Measurements from ENCODE around the gene CFDP1. TPM values are rescaled to one million over a fixed set of nuclear protein-coding genes. Genes with fewer than 3 reads are reported as not detected.
"Not testable (repeated sequence)": the region's sequence is repeated elsewhere in the genome, so short reads cannot be mapped to it uniquely, and the experiment has no call there.

The CFDP1 gene
- total RNA-seq, 2 experiments from 2014 or later, result 35.1 to 36.2 TPM

DNA sequence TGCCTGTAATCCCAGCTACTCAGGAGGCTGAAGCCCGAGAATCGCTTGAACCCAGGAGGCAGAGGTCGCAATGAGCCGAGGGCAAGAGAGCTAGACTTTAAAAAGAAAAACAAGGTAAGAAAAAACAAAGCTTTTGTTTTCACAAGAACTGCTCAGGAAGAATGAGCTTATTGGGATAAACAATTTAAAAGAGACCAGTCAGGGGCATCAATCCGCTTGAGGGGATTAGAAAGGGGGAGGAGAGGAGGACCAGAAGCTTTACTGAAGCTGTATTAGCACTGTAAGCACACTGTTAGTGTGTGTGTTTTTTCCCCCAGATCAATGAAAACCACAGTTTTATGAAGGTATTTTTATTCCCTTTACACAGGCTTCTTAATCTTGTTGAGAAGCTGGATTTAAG, 22.4 kb upstream of the CFDP1 start:
- H3K4me3 Mint-ChIP-seq, result no peak overlapping the region
- ChIA-PET POLR2A (interaction anchor here (1.1 kb wide), 1 partner anchor 8 kb away, joined by 6 read pairs; the partner anchor contains the start of gene TMEM170A), CTCF (interaction anchor here (0.6 to 1.9 kb wide), 4 partner anchors 10 to 22 kb away, joined by 3 to 10 read pairs (median 4); partner anchors contain the start of genes CFDP1 and TMEM170A)
- H3K36me3 Mint-ChIP-seq (ENCODE audit: low read depth), result peaks cover 16% of the 10 kb centered on the region
- H3K4me1 Mint-ChIP-seq, result peaks cover 12% of the 10 kb centered on the region
- no peak for DNase-seq
- no peaks in the 10 kb centered on the region for H3K9me3 Mint-ChIP-seq
- H3K27ac Mint-ChIP-seq, result no peak overlapping the region
- H3K27me3 Mint-ChIP-seq, result no peaks in the 10 kb centered on the region

DNA sequence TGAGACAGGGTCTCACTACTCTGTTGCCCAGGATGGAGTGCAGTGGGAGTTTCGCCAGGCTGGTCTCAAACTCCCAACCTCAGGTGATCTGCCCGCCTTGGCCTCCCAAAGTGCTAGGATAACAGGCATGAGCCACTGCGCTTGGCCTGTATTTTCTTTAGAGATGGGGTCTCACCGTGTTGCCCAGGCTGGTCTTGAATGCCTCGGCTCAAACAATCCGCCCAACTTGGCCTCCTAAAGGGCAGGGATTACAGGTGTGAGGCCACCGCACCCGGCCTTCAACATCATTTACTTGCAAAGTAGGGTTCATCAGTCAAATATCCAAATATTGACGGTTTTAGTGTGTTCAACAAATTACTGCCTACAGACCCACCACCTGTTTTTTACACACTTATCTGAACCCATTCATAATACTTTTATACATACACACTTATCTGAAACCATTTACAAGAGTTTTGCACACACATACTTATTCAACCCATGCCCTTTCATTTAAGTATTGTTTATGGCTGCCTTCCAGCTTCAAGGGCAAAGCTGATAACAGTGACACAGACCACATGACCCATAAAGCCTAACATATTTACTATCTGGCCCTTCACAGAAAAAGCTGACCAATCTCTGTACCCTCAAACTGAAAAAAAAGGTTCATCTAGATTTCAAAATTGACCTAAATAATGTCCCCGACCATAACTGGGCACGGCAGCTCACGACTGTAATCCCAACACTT, 19.3 kb upstream of the CFDP1 start:
- CTCF ChIA-PET, result no interaction called here
- POLR2A ChIA-PET, result interaction anchor here (1.3 kb wide), 1 partner anchor 19 kb away, joined by 5 read pairs; the partner anchor contains the start of gene CFDP1
- H3K4me1 Mint-ChIP-seq, result peaks cover 3% of the 10 kb centered on the region
- H3K4me3 Mint-ChIP-seq, result no peak overlapping the region
- H3K27ac Mint-ChIP-seq, result no peak overlapping the region
- H3K9me3 Mint-ChIP-seq, result no peaks in the 10 kb centered on the region
- H3K27me3 Mint-ChIP-seq, result no peaks in the 10 kb centered on the region
- DNase-seq, result no peak
- H3K36me3 Mint-ChIP-seq (ENCODE audit: low read depth), result peaks cover 19% of the 10 kb centered on the region

DNA sequence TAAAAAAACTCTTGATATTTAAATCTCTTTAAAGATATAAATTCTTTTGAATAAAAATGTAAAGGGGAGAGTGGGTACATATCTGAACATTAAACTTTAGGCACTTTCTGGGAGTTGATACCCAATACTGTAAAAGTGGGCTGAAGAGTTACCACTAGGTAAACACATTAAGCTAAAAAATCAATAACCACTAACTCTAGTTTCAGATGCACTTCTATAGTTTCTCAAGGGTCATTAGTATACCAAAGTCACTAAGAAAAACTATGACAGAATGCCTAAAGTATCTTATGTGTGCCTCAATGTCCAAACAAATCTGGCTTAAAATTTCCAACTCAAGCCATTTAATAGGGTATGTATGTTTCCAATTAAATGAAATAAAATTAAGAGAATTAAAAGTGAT, 13.1 kb upstream of the CFDP1 start:
- Mint-ChIP-seq H3K36me3 (ENCODE audit: low read depth) (peaks cover 28% of the 10 kb centered on the region), H3K27me3 (no peaks in the 10 kb centered on the region)

DNA sequence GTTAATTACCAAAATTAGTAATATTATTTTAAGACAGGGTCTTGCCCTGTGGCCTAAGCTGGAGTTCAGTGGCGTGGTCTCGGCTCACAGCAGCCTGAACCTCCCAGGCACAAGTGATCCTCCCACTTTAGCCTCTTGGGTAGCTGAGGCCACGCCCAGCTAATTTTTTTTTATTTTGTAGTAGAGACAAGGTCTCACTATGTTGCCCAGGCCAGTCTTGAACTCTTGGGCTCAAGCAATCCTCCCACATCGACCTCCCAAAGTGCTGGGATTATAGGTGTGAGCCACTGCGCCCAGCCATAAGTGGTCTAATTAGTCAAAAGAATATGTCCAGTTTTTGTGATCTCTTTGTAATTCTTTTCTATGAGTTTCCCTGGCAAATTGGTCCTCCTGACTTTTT, 12.0 kb upstream of the CFDP1 start:
- ChIA-PET POLR2A (interaction anchor here (0.8 to 2.3 kb wide), 4 partner anchors 12 to 582 kb away, joined by 3 to 9 read pairs (median 3); partner anchors contain the start of genes CFDP1, KARS1 and TERF2IP), CTCF (interaction anchor here (0.9 to 2.1 kb wide), 4 partner anchors 12 to 71 kb away, joined by 3 to 5 read pairs (median 4); partner anchors contain the start of genes CFDP1 and TMEM170A)
- H3K4me3 Mint-ChIP-seq, result no peak overlapping the region

More for the DNA sequence above, 13.1 kb upstream of the CFDP1 start:
- Mint-ChIP-seq H3K27ac (no peak overlapping the region), H3K4me1 (no peaks in the 10 kb centered on the region), H3K4me3 (no peak overlapping the region), H3K9me3 (no peaks in the 10 kb centered on the region)
- ChIA-PET CTCF (interaction anchor here (0.5 to 1.2 kb wide), 4 partner anchors 13 to 204 kb away, joined by 3 to 5 read pairs (median 3); partner anchors contain the start of gene CFDP1), POLR2A (no interaction called here)
- DNase-seq, result no peak

DNA sequence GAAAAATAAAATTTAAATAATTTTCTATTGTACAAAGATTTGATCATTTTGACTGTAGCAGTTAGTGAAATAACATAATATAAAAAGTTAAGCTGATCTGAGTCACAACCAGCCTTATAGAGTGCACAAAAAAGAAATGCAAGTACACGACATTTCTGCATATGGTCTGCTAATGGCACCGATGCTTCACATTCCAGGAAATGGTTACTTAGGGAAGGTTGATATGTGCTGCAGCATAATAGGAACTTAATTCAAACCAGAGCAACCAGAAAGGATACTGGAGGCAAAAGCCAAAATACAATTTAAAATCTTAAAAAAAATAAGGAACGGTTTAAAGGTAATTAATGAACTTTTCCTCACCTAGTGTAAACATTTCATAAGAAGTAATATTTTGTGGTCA, 10.0 kb upstream of the CFDP1 start:
- H3K36me3 Mint-ChIP-seq (ENCODE audit: low read depth), result peaks cover 14% of the 10 kb centered on the region
- H3K4me3 Mint-ChIP-seq, result no peak overlapping the region
- DNase-seq, result no peak
- H3K27me3 Mint-ChIP-seq, result no peaks in the 10 kb centered on the region
- CTCF ChIA-PET, result no interaction called here
- POLR2A ChIA-PET, result interaction anchor here (2.3 kb wide), 1 partner anchor 10 kb away, joined by 9 read pairs; the partner anchor contains the start of gene CFDP1
- no peak overlapping the region for H3K27ac Mint-ChIP-seq
- H3K4me1 Mint-ChIP-seq, result no peaks in the 10 kb centered on the region
- H3K9me3 Mint-ChIP-seq, result no peaks in the 10 kb centered on the region

More for the DNA sequence above, 12.0 kb upstream of the CFDP1 start:
- H3K9me3 Mint-ChIP-seq, result no peaks in the 10 kb centered on the region
- H3K36me3 Mint-ChIP-seq (ENCODE audit: low read depth), result peaks cover 21% of the 10 kb centered on the region
- no peaks in the 10 kb centered on the region for H3K4me1 Mint-ChIP-seq
- DNase-seq, result no peak
- no peak overlapping the region for H3K27ac Mint-ChIP-seq
- no peaks in the 10 kb centered on the region for H3K27me3 Mint-ChIP-seq

DNA sequence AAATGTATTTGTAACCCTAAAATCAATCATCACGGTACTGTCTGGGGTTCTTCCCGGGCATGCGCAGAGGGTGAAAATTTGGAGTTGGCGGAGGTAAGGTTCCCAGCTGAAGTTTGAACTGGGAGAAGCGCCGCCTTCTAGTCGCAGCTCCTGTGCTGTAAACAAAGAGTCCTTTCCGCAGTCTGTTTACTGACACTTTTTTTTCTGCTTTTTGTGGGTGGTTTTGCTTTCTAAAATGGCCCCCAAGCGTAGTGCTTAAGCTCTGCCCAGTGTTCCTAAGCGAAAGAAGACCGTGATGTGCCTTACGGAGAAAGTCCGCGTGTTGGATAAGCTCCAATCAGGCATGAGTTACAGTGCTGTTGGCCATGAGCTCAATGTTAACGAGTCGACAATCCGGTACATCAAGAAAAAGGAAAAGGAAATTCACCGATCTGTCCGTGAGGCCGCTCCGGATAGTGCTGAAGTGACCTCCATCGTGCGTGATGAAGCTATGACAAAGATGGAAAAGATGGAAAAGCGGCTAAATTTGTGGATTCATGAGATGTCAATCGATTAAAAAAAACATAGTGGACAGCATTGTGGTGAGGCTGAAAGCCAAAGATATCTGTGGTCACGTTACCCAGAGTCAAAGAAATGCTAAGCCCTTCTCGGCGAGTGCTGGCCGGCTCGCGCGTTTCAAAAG, 570 bp upstream of the CFDP1 start:
- DNase-seq, result no peak
- no peaks in the 10 kb centered on the region for H3K27me3 Mint-ChIP-seq
- H3K36me3 Mint-ChIP-seq (ENCODE audit: low read depth), result peaks cover 10% of the 10 kb centered on the region
- peak overlapping the region; percentile 81 for H3K4me3 Mint-ChIP-seq
- POLR2A ChIA-PET, result interaction anchor here (1.0 to 2.5 kb wide), 19 partner anchors 8 to 768 kb away, joined by 3 to 36 read pairs (median 5); partner anchors contain the start of genes ADAT1, GABARAPL2, KARS1 and RFWD3
- CTCF ChIA-PET, result interaction anchor here (0.7 to 3.6 kb wide), 13 partner anchors 11 to 766 kb away, joined by 3 to 50 read pairs (median 4); partner anchors contain the start of genes ADAT1 and TMEM170A
- H3K9me3 Mint-ChIP-seq, result no peaks in the 10 kb centered on the region
- H3K27ac Mint-ChIP-seq, result peak overlapping the region; percentile 93
- H3K4me1 Mint-ChIP-seq, result peaks cover 33% of the 10 kb centered on the region

DNA sequence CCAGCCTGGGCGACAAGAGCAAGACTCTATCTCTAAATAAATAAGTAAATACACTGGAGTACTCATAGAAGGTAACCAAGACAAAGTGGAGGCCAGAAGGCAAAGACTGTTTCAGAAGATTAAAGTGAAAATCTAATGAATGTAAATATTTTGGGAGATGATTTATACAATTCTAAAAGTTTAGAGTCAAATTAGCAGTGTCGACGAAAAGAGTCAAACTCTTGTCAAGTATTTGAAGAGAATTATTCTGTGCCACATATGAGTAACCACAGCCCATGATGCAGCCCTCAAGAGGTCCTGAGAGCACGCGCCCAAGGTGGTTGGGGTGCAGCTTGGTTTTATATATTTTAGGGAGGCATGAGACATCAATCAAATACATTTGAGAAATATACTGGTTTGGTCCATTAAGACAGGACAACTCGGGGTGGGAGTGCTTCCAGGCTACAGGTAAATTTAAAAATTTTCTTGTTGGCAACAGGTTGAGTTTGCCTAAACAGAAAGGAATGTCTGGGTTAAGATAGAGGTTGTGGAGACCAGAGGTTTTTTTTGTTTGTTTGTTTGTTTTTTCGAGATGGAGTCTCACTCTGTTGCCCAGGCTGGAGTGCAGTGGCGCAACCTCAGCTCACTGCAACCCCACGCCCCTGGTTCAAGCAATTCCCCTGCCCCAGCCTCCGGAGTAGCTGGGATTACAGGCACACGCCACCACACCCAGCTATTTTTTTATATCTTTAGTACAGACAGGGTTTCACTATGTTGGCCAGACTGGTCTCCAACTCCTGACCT, 3.5 kb downstream of the CFDP1 start:
- DNase-seq, result no peak
- no peak overlapping the region for H3K27ac Mint-ChIP-seq
- POLR2A ChIA-PET, result no interaction called here
- H3K4me1 Mint-ChIP-seq, result peaks cover 31% of the 10 kb centered on the region
- CTCF ChIA-PET, result no interaction called here
- H3K27me3 Mint-ChIP-seq, result no peaks in the 10 kb centered on the region
- peaks cover 13% of the 10 kb centered on the region for H3K36me3 Mint-ChIP-seq (ENCODE audit: low read depth)
- H3K4me3 Mint-ChIP-seq, result no peak overlapping the region
- H3K9me3 Mint-ChIP-seq, result no peaks in the 10 kb centered on the region

DNA sequence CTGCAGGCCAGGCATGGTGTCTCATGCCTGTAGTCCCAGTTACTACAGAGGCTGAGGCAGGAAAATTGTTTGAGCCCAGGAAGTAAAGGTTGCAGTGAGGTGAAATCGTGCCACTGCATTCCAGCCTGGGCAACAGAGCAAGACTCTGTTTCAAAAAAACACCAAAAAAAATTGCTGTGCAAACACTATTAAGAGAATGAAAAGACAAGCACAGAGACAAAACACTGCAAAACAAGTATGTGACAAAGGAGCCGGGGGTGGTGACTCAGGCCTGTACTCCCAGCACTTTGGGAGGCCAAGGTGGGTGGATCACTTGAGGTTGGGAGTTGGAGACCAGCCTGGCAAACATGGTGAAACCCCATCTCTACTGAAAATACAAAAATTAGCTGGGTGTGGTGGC, 6.8 kb downstream of the CFDP1 start:
- peaks cover 16% of the 10 kb centered on the region for H3K4me1 Mint-ChIP-seq
- H3K36me3 Mint-ChIP-seq (ENCODE audit: low read depth); H3K27ac Mint-ChIP-seq; CTCF ChIA-PET; H3K4me3 Mint-ChIP-seq; H3K27me3 Mint-ChIP-seq; POLR2A ChIA-PET; H3K9me3 Mint-ChIP-seq; DNase-seq: not testable (repeated sequence)

DNA sequence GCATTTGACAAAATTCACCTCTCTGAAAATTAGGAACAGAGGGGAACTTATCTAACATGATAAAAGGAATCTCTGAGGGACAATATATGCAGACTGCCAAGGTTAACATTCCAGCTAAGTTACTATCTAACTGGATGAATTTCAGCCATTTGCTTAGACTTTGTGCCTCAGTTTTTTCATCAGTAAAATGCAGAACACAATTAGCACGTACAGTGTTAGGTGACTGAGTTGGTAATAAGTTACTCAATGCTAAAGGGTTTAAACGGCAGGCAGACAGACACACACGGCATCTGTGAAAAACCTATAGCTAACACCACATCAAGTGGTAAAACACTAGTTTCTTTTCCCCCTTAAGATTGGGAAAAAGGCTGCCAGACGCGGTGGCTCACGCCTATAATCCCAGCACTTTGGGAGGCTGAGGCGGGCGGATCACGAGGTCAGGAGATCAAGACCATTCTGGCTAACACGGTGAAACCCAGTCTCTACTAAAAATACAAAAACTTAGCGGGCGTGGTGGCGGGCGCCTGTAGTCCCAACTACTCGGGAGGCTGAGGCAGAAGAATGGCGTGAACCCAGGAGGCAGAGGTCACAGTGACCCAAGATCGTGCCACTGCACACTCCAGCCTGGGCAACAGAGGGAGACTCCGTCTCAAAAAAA, 9.1 kb downstream of the CFDP1 start:
- H3K27ac Mint-ChIP-seq; H3K27me3 Mint-ChIP-seq; H3K9me3 Mint-ChIP-seq; CTCF ChIA-PET; DNase-seq; H3K4me3 Mint-ChIP-seq; POLR2A ChIA-PET; H3K36me3 Mint-ChIP-seq (ENCODE audit: low read depth): not testable (repeated sequence)
- H3K4me1 Mint-ChIP-seq, result peaks cover 16% of the 10 kb centered on the region

DNA sequence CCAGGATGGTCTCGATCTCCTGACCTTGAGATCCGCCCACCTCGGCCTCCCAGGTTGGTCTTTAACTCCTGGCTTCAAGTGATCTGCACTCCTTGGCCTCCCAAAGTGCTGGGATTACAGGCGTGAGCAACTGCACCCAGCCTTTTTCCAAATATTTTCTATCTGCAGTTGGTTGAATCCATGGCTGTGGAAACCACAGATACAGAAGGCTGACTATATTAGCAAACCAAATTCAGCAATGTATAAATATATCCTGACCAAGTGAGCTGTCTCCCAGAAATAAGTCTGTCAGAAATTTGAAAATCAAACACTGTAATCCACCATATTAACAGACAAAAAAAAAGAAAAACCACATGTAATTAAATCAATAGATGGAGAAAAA, 9.6 kb downstream of the CFDP1 start:
- Mint-ChIP-seq H3K4me1 (peaks cover 16% of the 10 kb centered on the region), H3K27me3 (no peaks in the 10 kb centered on the region), H3K4me3 (no peak overlapping the region), H3K36me3 (ENCODE audit: low read depth) (peaks cover 2% of the 10 kb centered on the region), H3K27ac (no peak overlapping the region), H3K9me3 (no peaks in the 10 kb centered on the region)
- ChIA-PET CTCF (no interaction called here), POLR2A (no interaction called here)
- DNase-seq, result no peak

DNA sequence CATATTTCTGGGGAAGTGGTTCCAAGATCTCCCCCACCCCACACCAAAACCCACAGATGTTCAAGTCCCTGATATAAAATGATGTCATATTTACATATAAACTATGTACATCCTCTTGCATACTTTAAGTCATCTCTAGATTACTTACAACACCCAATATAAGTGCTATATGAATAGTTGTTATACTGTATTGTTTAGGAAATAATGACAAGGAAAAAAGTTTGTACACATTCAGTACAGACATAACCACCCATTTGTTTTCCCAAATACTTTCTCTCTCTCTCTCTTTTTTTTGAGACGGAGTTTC, 11.5 kb downstream of the CFDP1 start:
- H3K27me3 Mint-ChIP-seq, result no peaks in the 10 kb centered on the region
- H3K4me3 Mint-ChIP-seq, result no peak overlapping the region
- no peak overlapping the region for H3K27ac Mint-ChIP-seq
- ChIA-PET CTCF (interaction anchor here (1.0 kb wide), 1 partner anchor 34 kb away, joined by 3 read pairs; no protein-coding TSS in a partner anchor), POLR2A (interaction anchor here (1.8 kb wide), 1 partner anchor 11 kb away, joined by 8 read pairs; the partner anchor contains the start of gene CFDP1)
- H3K9me3 Mint-ChIP-seq, result no peaks in the 10 kb centered on the region
- no peaks in the 10 kb centered on the region for H3K36me3 Mint-ChIP-seq (ENCODE audit: low read depth)
- H3K4me1 Mint-ChIP-seq, result peaks cover 15% of the 10 kb centered on the region
- DNase-seq, result no peak

DNA sequence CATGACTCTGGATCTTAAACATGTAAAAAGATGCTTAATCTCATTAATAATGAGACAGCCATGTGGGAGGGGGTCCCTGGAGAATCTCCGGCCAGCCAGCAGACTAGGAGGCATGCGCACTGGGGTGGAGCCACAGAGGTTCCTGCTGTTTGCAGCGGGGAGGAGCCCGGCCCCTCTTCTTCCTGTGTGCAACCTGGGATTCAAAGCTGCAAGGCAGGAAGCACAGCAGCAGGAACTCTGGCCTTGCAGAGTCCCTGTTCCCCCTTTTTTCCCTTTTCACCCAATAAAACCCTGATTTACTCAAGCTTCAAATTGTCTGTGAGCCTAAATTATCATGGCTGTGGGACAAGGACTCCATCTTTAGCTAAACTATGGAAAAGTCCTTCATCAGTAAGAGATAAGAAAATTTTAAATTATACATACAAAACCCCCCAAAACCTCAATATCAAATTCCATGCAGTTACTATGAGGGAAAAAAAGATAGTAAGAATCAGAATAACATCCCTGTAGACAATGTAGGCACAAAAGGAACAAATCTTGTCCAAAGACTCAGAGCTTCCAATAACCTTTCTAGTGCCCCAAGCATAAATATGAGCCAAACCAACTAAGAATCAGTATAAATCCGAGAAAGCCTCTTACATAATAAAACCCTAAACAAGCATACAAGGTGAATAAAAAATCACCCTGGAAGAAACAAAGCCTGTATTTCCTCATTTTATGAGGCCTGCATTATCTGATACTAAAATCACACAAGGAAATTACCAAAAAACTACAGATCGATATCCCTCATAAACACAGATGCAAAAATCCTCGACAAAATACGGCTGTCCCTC, 12.1 kb downstream of the CFDP1 start:
- Mint-ChIP-seq H3K9me3 (no peaks in the 10 kb centered on the region), H3K4me3 (no peak overlapping the region), H3K27ac (no peak overlapping the region), H3K27me3 (no peaks in the 10 kb centered on the region), H3K4me1 (peaks cover 15% of the 10 kb centered on the region), H3K36me3 (ENCODE audit: low read depth) (no peaks in the 10 kb centered on the region)
- ChIA-PET CTCF (interaction anchor here (1.1 kb wide), 1 partner anchor 187 kb away, joined by 3 read pairs; no protein-coding TSS in a partner anchor), POLR2A (interaction anchor here (1.8 kb wide), 1 partner anchor 12 kb away, joined by 8 read pairs; the partner anchor contains the start of gene CFDP1)
- DNase-seq, result no peak

All from activated CD4-positive, alpha-beta memory T cell treated with anti-CD3 and anti-CD28 coated beads, Interleukin-2, amount 10 ng/mL, durations not matched to agents 7 days and 5 days (primary cell).